ENCODE measurements around the gene MRPS27.

MRPS27 gene

GRCh38 chr5:72319976-72320752 lies at the start of gene MRPS27, which contains the start of gene PTCD2:
MRPS27 (minus strand) TSS chr5:72320240; CDS start chr5:72320221, 19 bp downstream.
PTCD2 (plus strand) TSS chr5:72320373; CDS start chr5:72320383, 10 bp downstream.
- peak; percentile 92 for DNase-seq (ENCODE audit: low read depth)

- no peak for DNase-seq (ENCODE audit: low read depth)
Measured at GRCh38 chr5:72369711-72370110, 49.7 kb upstream of the MRPS27 start.

- DNase-seq (ENCODE audit: low read depth): no peak
Measured at GRCh38 chr5:72369301-72369700, 49.3 kb upstream of the MRPS27 start.

GRCh38 chr5:72368271-72368670 lies 48.2 kb upstream of the MRPS27 start:
- no peak for DNase-seq (ENCODE audit: low read depth)

GRCh38 chr5:72366324-72366976 lies 46.4 kb upstream of the MRPS27 start:
- peak; percentile 11 for DNase-seq (ENCODE audit: low read depth)

GRCh38 chr5:72364951-72365350 lies 44.9 kb upstream of the MRPS27 start:
- DNase-seq (ENCODE audit: low read depth): no peak

GRCh38 chr5:72364171-72364570 lies 44.1 kb upstream of the MRPS27 start:
- DNase-seq (ENCODE audit: low read depth): no peak

- DNase-seq (ENCODE audit: low read depth): no peak
Measured at GRCh38 chr5:72363166-72363802, 43.2 kb upstream of the MRPS27 start.

GRCh38 chr5:72359886-72360285 lies 39.8 kb upstream of the MRPS27 start:
- no peak for DNase-seq (ENCODE audit: low read depth)

- DNase-seq (ENCODE audit: low read depth): no peak
Measured at GRCh38 chr5:72358925-72359324, 38.9 kb upstream of the MRPS27 start.

- DNase-seq (ENCODE audit: low read depth): no peak
Measured at GRCh38 chr5:72356361-72356760, 36.3 kb upstream of the MRPS27 start.

- DNase-seq (ENCODE audit: low read depth): no peak
Measured at GRCh38 chr5:72355706-72356299, 35.8 kb upstream of the MRPS27 start.

GRCh38 chr5:72353046-72353445 lies 33.0 kb upstream of the MRPS27 start:
- DNase-seq (ENCODE audit: low read depth): no peak

GRCh38 chr5:72352616-72353015 lies 32.6 kb upstream of the MRPS27 start:
- no peak for DNase-seq (ENCODE audit: low read depth)

GRCh38 chr5:72351376-72351775 lies 31.3 kb upstream of the MRPS27 start:
- no peak for DNase-seq (ENCODE audit: low read depth)

- peak; percentile 1 for DNase-seq (ENCODE audit: low read depth)
Measured at GRCh38 chr5:72347801-72348308, 27.8 kb upstream of the MRPS27 start.

- no peak for DNase-seq (ENCODE audit: low read depth)
Measured at GRCh38 chr5:72346398-72346797, 26.4 kb upstream of the MRPS27 start.

- no peak for DNase-seq (ENCODE audit: low read depth)
Measured at GRCh38 chr5:72338689-72339209, 18.7 kb upstream of the MRPS27 start.

- no peak for DNase-seq (ENCODE audit: low read depth)
Measured at GRCh38 chr5:72337159-72337558, 17.1 kb upstream of the MRPS27 start.

GRCh38 chr5:72330712-72331111 lies 10.7 kb upstream of the MRPS27 start:
- DNase-seq (ENCODE audit: low read depth): no peak

GRCh38 chr5:72328172-72328571 lies 8.1 kb upstream of the MRPS27 start:
- DNase-seq (ENCODE audit: low read depth): no peak

- DNase-seq (ENCODE audit: low read depth): no peak
Measured at GRCh38 chr5:72326306-72326649, 6.2 kb upstream of the MRPS27 start.

Measured in activated T-cell treated with anti-CD3 and anti-CD28 coated beads for 24 hours (primary cell).